ENCODE measurements around the gene VSNL1. TPM values are rescaled to one million over a fixed set of nuclear protein-coding genes. Genes with fewer than 3 reads are reported as not detected.

Gene VSNL1
- polyA plus RNA-seq, 3 donors: not detected

DNA sequence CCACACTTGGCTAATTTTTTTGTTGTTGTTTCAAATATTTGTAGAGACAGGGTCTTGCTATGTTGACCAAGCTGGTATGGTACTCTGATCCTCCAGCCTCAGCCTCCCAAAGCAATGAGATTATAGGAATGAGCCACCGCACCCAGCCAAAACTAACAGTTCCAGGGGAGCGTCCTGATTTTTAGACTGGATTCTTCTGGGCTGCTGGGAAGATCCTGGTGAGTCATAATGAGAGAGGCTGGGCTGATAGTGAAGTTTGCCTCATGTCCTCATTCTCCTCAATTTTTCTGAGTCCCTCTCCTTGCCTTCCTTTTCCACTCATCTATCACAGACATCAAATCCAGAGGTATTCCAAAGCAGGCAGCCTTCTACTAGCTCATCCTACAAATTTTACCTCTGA, 81.3 kb downstream of the VSNL1 start:
- no peaks in the 10 kb centered on the region for H3K9me3 ChIP-seq (replicated peaks in 1 of 2; ENCODE audit: control insufficient read depth in 1 of 2, insufficient read depth in 1 of 2, low read length in 2 of 2)
- no peaks in the 10 kb centered on the region for H3K4me1 ChIP-seq (ENCODE audit: control insufficient read depth in 1 of 2, insufficient read depth in 2 of 2, low read length in 2 of 2)
- no peak for DNase-seq
- Mint-ChIP-seq H3K36me3 (no peaks in the 10 kb centered on the region), H3K4me3 (no peak overlapping the region), H3K4me1 (no peaks in the 10 kb centered on the region), H3K27me3 (ENCODE audit: low read depth in 3 of 3) (peaks cover 1 to 11% (median 6%) of the 10 kb centered on the region in 3 donors), H3K9me3 (peaks cover 0 to 9% (median 2%) of the 10 kb centered on the region in 7 donors), H3K27ac (no peak overlapping the region)
- H3K79me2 ChIP-seq (ENCODE audit: insufficient read depth, low read length): no peaks in the 10 kb centered on the region
- WGBS (ENCODE audit: insufficient coverage): no CpG with 5 or more reads among the region's 2 CpGs
- TF ChIP-seq, protein P1, sequence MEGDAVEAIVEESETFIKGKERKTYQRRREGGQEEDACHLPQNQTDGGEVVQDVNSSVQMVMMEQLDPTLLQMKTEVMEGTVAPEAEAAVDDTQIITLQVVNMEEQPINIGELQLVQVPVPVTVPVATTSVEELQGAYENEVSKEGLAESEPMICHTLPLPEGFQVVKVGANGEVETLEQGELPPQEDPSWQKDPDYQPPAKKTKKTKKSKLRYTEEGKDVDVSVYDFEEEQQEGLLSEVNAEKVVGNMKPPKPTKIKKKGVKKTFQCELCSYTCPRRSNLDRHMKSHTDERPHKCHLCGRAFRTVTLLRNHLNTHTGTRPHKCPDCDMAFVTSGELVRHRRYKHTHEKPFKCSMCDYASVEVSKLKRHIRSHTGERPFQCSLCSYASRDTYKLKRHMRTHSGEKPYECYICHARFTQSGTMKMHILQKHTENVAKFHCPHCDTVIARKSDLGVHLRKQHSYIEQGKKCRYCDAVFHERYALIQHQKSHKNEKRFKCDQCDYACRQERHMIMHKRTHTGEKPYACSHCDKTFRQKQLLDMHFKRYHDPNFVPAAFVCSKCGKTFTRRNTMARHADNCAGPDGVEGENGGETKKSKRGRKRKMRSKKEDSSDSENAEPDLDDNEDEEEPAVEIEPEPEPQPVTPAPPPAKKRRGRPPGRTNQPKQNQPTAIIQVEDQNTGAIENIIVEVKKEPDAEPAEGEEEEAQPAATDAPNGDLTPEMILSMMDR (IDR thresholded peaks at IDR 0.05): no peak
- H3K27me3 ChIP-seq (ENCODE audit: control insufficient read depth in 2 of 2, insufficient read depth in 2 of 2, low read length in 2 of 2): no peaks in the 10 kb centered on the region
- no peaks in the 10 kb centered on the region for H3K36me3 ChIP-seq (replicated peaks in 1 of 2; ENCODE audit: control insufficient read depth in 1 of 2, insufficient read depth in 2 of 2, low read length in 2 of 2)
- no peak overlapping the region for H3K4me2 ChIP-seq (replicated peaks; ENCODE audit: extremely low read depth, low read length, poor library complexity, severe bottlenecking)
- H3K27ac ChIP-seq (ENCODE audit: low read depth in 1 of 2, low read length in 2 of 2): no peak overlapping the region
- H4K20me1 ChIP-seq (ENCODE audit: insufficient read depth, low read length): no peaks in the 10 kb centered on the region
- H3K4me3 ChIP-seq (replicated peaks in 1 of 3; ENCODE audit: low read depth in 2 of 3, low read length in 3 of 3): no peak overlapping the region
- no peak overlapping the region for H2AFZ ChIP-seq (ENCODE audit: insufficient read depth, low read depth, low read length, poor library complexity, severe bottlenecking)
- intact Hi-C loops (cut with micrococcal nuclease): no loop called here
- H3K9ac ChIP-seq (ENCODE audit: insufficient read depth, low read length, poor library complexity, severe bottlenecking): no peak overlapping the region

DNA sequence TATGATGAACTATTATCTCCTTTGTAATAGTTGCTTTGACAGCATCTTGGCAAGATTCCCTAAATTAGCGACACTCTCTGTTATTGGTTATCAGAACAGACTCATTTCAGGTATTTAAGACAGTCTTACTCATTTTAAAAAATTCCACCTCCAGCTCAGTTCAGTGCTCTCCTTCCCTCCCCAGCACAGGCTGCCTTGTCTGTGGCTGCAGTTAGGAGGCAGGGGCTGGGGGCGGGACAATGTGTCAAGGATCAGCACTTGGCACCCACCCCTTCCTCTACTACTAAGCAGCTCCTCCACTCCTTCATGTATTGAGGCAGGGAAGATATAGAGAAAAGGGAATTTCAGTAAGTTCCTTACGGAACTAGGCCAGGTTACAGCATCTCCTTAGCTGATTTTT, 85.0 kb downstream of the VSNL1 start:
- no peak overlapping the region for H3K27ac ChIP-seq (ENCODE audit: low read depth in 1 of 2, low read length in 2 of 2)
- Mint-ChIP-seq H3K27ac (no peak overlapping the region), H3K27me3 (ENCODE audit: low read depth in 3 of 3) (peaks cover 1 to 7% (median 5%) of the 10 kb centered on the region in 3 donors), H3K4me1 (no peaks in the 10 kb centered on the region), H3K36me3 (no peaks in the 10 kb centered on the region), H3K9me3 (peaks cover 2 to 13% (median 7%) of the 10 kb centered on the region in 7 donors), H3K4me3 (no peak overlapping the region)
- TF ChIP-seq, protein P1 (IDR thresholded peaks at IDR 0.05): no peak
- no peak overlapping the region for H2AFZ ChIP-seq (ENCODE audit: insufficient read depth, low read depth, low read length, poor library complexity, severe bottlenecking)
- no peaks in the 10 kb centered on the region for H4K20me1 ChIP-seq (ENCODE audit: insufficient read depth, low read length)
- no peaks in the 10 kb centered on the region for H3K4me1 ChIP-seq (ENCODE audit: control insufficient read depth in 1 of 2, insufficient read depth in 2 of 2, low read length in 2 of 2)
- no peaks in the 10 kb centered on the region for H3K36me3 ChIP-seq (replicated peaks in 1 of 2; ENCODE audit: control insufficient read depth in 1 of 2, insufficient read depth in 2 of 2, low read length in 2 of 2)
- H3K9ac ChIP-seq (ENCODE audit: insufficient read depth, low read length, poor library complexity, severe bottlenecking): no peak overlapping the region
- no peaks in the 10 kb centered on the region for H3K79me2 ChIP-seq (ENCODE audit: insufficient read depth, low read length)
- WGBS (ENCODE audit: insufficient coverage): 83% methylated on average over 1 of the region's 3 CpGs
- no peaks in the 10 kb centered on the region for H3K27me3 ChIP-seq (ENCODE audit: control insufficient read depth in 2 of 2, insufficient read depth in 2 of 2, low read length in 2 of 2)
- peaks cover 0 to 5% of the 10 kb centered on the region in 2 donors for H3K9me3 ChIP-seq (replicated peaks in 1 of 2; ENCODE audit: control insufficient read depth in 1 of 2, insufficient read depth in 1 of 2, low read length in 2 of 2)
- DNase-seq: no peak
- intact Hi-C loops (cut with micrococcal nuclease): no loop called here
- no peak overlapping the region for H3K4me3 ChIP-seq (replicated peaks in 1 of 3; ENCODE audit: low read depth in 2 of 3, low read length in 3 of 3)
- H3K4me2 ChIP-seq (replicated peaks; ENCODE audit: extremely low read depth, low read length, poor library complexity, severe bottlenecking): no peak overlapping the region
